ENCODE data around the gene SRGAP2B.
"Not testable (repeated sequence)": the region's sequence is repeated elsewhere in the genome, so short reads cannot be mapped to it uniquely, and the experiment has no call there.

SRGAP2B gene

GRCh38 chr1:145082483-145083255 is 12.5 kb downstream of the SRGAP2B start:
- DNase-seq (ENCODE audit: low read depth in 2 of 2) = not testable (repeated sequence)

- DNase-seq (ENCODE audit: low read depth in 2 of 2) = not testable (repeated sequence)
Measured at GRCh38 chr1:145080193-145080592, 14.9 kb downstream of the SRGAP2B start.

- DNase-seq (ENCODE audit: low read depth in 2 of 2) = not testable (repeated sequence)
Measured at GRCh38 chr1:145079737-145080136, 15.4 kb downstream of the SRGAP2B start.

GRCh38 chr1:145078787-145079370 is 16.2 kb downstream of the SRGAP2B start:
- DNase-seq (ENCODE audit: low read depth in 2 of 2) = not testable (repeated sequence)

- not testable (repeated sequence) for DNase-seq (ENCODE audit: low read depth in 2 of 2)
Measured at GRCh38 chr1:145077872-145078786, 17.0 kb downstream of the SRGAP2B start.

GRCh38 chr1:145076877-145077276 is 18.3 kb downstream of the SRGAP2B start:
- not testable (repeated sequence) for DNase-seq (ENCODE audit: low read depth in 2 of 2)

GRCh38 chr1:145074021-145074559 is 21.0 kb downstream of the SRGAP2B start:
- not testable (repeated sequence) for DNase-seq (ENCODE audit: low read depth in 2 of 2)

GRCh38 chr1:145071569-145071968 is 23.6 kb downstream of the SRGAP2B start:
- DNase-seq (ENCODE audit: low read depth in 2 of 2) = not testable (repeated sequence)

GRCh38 chr1:145066486-145066885 is 28.6 kb downstream of the SRGAP2B start:
- not testable (repeated sequence) for DNase-seq (ENCODE audit: low read depth in 2 of 2)

- not testable (repeated sequence) for DNase-seq (ENCODE audit: low read depth in 2 of 2)
Measured at GRCh38 chr1:145065194-145065826, 29.8 kb downstream of the SRGAP2B start.

- not testable (repeated sequence) for DNase-seq (ENCODE audit: low read depth in 2 of 2)
Measured at GRCh38 chr1:145063941-145064648, 31.0 kb downstream of the SRGAP2B start.

GRCh38 chr1:145063285-145063684 is 31.8 kb downstream of the SRGAP2B start:
- DNase-seq (ENCODE audit: low read depth in 2 of 2) = not testable (repeated sequence)

- not testable (repeated sequence) for DNase-seq (ENCODE audit: low read depth in 2 of 2)
Measured at GRCh38 chr1:145058184-145058583, 36.9 kb downstream of the SRGAP2B start.

- not testable (repeated sequence) for DNase-seq (ENCODE audit: low read depth in 2 of 2)
Measured at GRCh38 chr1:145055217-145055760, 39.8 kb downstream of the SRGAP2B start.

- not testable (repeated sequence) for DNase-seq (ENCODE audit: low read depth in 2 of 2)
Measured at GRCh38 chr1:145053428-145053827, 41.7 kb downstream of the SRGAP2B start.

- not testable (repeated sequence) for DNase-seq (ENCODE audit: low read depth in 2 of 2)
Measured at GRCh38 chr1:145052019-145052776, 42.9 kb downstream of the SRGAP2B start.

GRCh38 chr1:145048181-145048856 is 46.8 kb downstream of the SRGAP2B start:
- DNase-seq (ENCODE audit: low read depth in 2 of 2) = not testable (repeated sequence)

- DNase-seq (ENCODE audit: low read depth in 2 of 2) = not testable (repeated sequence)
Measured at GRCh38 chr1:145047553-145047952, 47.6 kb downstream of the SRGAP2B start.

Measured in stimulated activated CD8-positive, alpha-beta memory T cell treated with anti-CD3 and anti-CD28 coated beads, Interleukin-15, amount 100 ng/mL, for 4 hours (primary cell).